Measurements from ENCODE around the gene SORL1. TPM values are rescaled to one million over a fixed set of nuclear protein-coding genes. Genes with fewer than 3 reads are reported as not detected.

SORL1 gene
- total RNA-seq, 1 donor from 2014 or later, result 11.3 TPM

GRCh38 chr11:121535129-121535796 is 83.1 kb downstream of the SORL1 start:
- FAIRE-seq, result no peak
- no peaks in the 10 kb centered on the region for H3K36me3 ChIP-seq (ENCODE audit: control insufficient read depth, insufficient read depth, low read length)
- peak; percentile 68 for DNase-seq (ENCODE audit: low read depth)
- no peak for TF ChIP-seq CTCF (IDR thresholded peaks at IDR 0.05; ENCODE audit: insufficient read depth, low read length, severe bottlenecking)
- no peaks in the 10 kb centered on the region for H3K27me3 ChIP-seq (ENCODE audit: control insufficient read depth, insufficient read depth, low read length)
- no peak overlapping the region for H3K4me3 ChIP-seq (ENCODE audit: low read depth, low read length)

DNA sequence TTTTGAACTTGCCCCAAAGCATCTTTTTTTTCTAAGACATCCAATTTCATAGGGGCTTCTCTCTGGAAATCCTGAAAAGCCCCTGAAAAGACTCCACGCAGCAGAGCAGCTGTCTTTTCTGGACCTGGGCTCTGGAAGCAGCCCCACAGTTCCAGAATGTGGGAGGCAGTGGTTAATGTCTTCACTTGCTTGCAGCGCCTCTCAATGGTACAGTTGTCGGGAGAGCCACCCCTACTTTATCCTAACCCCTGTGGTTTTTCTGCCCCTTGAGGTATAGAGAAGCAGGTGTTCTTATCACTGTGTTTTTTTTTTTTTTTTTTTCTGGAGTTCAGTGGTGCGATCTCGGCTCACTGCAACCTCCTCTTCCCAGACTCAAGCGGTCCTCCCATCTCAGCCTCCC is 84.0 kb downstream of the SORL1 start:
- no peak for FAIRE-seq
- TF ChIP-seq CTCF (IDR thresholded peaks at IDR 0.05; ENCODE audit: insufficient read depth, low read length, severe bottlenecking), result no peak
- H3K4me3 ChIP-seq (ENCODE audit: low read depth, low read length), result no peak overlapping the region
- no peaks in the 10 kb centered on the region for H3K36me3 ChIP-seq (ENCODE audit: control insufficient read depth, insufficient read depth, low read length)
- no peaks in the 10 kb centered on the region for H3K27me3 ChIP-seq (ENCODE audit: control insufficient read depth, insufficient read depth, low read length)
- no peak for DNase-seq (ENCODE audit: low read depth)

DNA sequence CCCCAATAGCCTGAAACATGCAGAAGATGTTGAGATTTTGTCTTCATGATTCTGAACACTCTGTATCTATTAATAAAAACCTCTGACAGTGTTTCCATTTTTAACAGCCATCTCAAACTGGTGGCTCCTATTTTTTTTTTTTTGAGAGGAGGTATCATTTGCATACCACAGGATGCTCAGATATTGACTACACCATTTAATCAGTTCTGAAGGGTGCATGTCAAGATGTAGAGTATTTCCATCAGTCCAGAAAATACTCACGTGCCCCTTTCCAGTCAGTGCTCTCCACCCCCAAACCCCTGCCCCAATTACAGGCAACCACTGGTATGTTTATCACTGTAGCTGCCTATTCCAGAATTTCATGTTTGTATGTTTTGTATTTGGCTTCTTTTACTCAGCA is 85.9 kb downstream of the SORL1 start:
- FAIRE-seq (no peak), DNase-seq (ENCODE audit: low read depth) (no peak)
- Histone ChIP-seq H3K4me3 (ENCODE audit: low read depth, low read length) (no peak overlapping the region), H3K27me3 (ENCODE audit: control insufficient read depth, insufficient read depth, low read length) (no peaks in the 10 kb centered on the region), H3K36me3 (ENCODE audit: control insufficient read depth, insufficient read depth, low read length) (no peaks in the 10 kb centered on the region)
- no peak for TF ChIP-seq CTCF (IDR thresholded peaks at IDR 0.05; ENCODE audit: insufficient read depth, low read length, severe bottlenecking)

GRCh38 chr11:121539000-121539399 is 86.9 kb downstream of the SORL1 start:
- FAIRE-seq (no peak), DNase-seq (ENCODE audit: low read depth) (no peak)
- TF ChIP-seq CTCF (IDR thresholded peaks at IDR 0.05; ENCODE audit: insufficient read depth, low read length, severe bottlenecking), result no peak
- H3K4me3 ChIP-seq (ENCODE audit: low read depth, low read length), result no peak overlapping the region
- no peaks in the 10 kb centered on the region for H3K36me3 ChIP-seq (ENCODE audit: control insufficient read depth, insufficient read depth, low read length)
- H3K27me3 ChIP-seq (ENCODE audit: control insufficient read depth, insufficient read depth, low read length), result no peaks in the 10 kb centered on the region

- no peaks in the 10 kb centered on the region for H3K27me3 ChIP-seq (ENCODE audit: control insufficient read depth, insufficient read depth, low read length)
- no peaks in the 10 kb centered on the region for H3K36me3 ChIP-seq (ENCODE audit: control insufficient read depth, insufficient read depth, low read length)
- DNase-seq (ENCODE audit: low read depth) (peak; percentile 96), FAIRE-seq (no peak)
- TF ChIP-seq CTCF (IDR thresholded peaks at IDR 0.05; ENCODE audit: insufficient read depth, low read length, severe bottlenecking), result no peak
- no peak overlapping the region for H3K4me3 ChIP-seq (ENCODE audit: low read depth, low read length)
Observed at GRCh38 chr11:121540627-121541026, 88.5 kb downstream of the SORL1 start.

DNA sequence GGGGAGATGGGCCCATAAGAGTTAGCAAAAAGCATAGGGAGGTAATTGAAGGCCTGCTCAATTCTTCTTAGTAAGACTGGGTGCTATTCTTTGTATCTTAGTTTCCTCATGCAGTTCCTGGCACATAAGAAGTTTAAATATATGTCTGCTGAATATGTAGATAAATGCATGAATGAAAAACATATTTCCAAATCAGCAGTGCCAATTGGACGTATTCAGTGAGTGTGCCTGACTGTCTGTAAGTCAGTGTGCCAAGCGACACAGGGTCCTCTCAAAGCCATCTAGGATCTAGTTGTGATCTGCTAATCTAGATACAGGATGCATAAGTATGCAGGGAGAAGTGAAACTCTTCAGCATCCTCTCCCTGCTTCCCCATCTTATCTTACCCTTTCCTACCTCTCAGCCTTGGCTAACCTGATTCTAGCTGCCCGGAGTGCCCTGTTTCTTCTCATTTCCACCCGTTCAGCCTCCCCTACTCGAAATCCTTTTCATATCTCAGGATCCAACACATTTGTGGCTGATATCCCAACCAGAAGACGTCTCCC is 91.8 kb downstream of the SORL1 start:
- H3K36me3 ChIP-seq (ENCODE audit: control insufficient read depth, insufficient read depth, low read length), result no peaks in the 10 kb centered on the region
- FAIRE-seq (no peak), DNase-seq (ENCODE audit: low read depth) (no peak)
- no peaks in the 10 kb centered on the region for H3K27me3 ChIP-seq (ENCODE audit: control insufficient read depth, insufficient read depth, low read length)
- TF ChIP-seq CTCF (IDR thresholded peaks at IDR 0.05; ENCODE audit: insufficient read depth, low read length, severe bottlenecking), result no peak
- H3K4me3 ChIP-seq (ENCODE audit: low read depth, low read length), result no peak overlapping the region
